Mesothelial cell of epicardium (in vitro differentiated cells): ENCODE results near the gene DCAF8L2. TPM values are rescaled to one million over a fixed set of nuclear protein-coding genes. Genes with fewer than 3 reads are reported as not detected.
A peak's percentile ranks its signal among the peaks of the same experiment; 100 is the strongest.

Experiments used
- DNase-seq, 2 experiments: peaks; one replicate each; pipeline ENCODE4 v3.0.0; 2021; ENCODE audit warnings: low spot score in 2 of 2; ENCODE audit not compliant: unreplicated experiment in 2 of 2
- H3K27ac Mint-ChIP-seq: 2 replicates; pipeline ENCODE4 v1.8.0; 2021; ENCODE audit warnings: mixed read lengths
- H3K27me3 Mint-ChIP-seq: 2 replicates; pipeline ENCODE4 v1.8.0; 2021; ENCODE audit warnings: low read depth, mixed read lengths
- H3K36me3 Mint-ChIP-seq: 2 replicates; pipeline ENCODE4 v1.8.0; 2021; ENCODE audit warnings: mixed read lengths
- H3K4me1 Mint-ChIP-seq: 2 replicates; pipeline ENCODE4 v1.8.0; 2021; ENCODE audit warnings: mixed read lengths
- H3K4me3 Mint-ChIP-seq: 2 replicates; pipeline ENCODE4 v1.8.0; 2021; ENCODE audit warnings: mild to moderate bottlenecking, moderate library complexity, mixed read lengths
- H3K9me3 Mint-ChIP-seq: 2 replicates; pipeline ENCODE4 v1.8.0; 2021; ENCODE audit warnings: mixed read lengths
- total RNA-seq: library from RNA; stranded (reverse); gene quantifications from 3 replicates; pipeline ENCODE4 v1.2.1, GENCODE V29; 2021
- TF ChIP-seq, protein P1 (sequence below): fragments of 200-600 bp; sonication (generic); IDR thresholded peaks from one replicate; pipeline ENCODE4 v1.5.0; 2021; ENCODE audit warnings: antibody characterized with exemption; ENCODE audit not compliant: unreplicated experiment

DCAF8L2 gene
- total RNA-seq, 1 donor from 2014 or later: 0.11 TPM

GRCh38 chrX:27571164-27571563 is 19.0 kb upstream of the DCAF8L2 start:
- peaks cover 1% of the 10 kb centered on the region for H3K36me3 Mint-ChIP-seq
- peaks cover 19% of the 10 kb centered on the region for H3K4me1 Mint-ChIP-seq
- TF ChIP-seq, protein P1, sequence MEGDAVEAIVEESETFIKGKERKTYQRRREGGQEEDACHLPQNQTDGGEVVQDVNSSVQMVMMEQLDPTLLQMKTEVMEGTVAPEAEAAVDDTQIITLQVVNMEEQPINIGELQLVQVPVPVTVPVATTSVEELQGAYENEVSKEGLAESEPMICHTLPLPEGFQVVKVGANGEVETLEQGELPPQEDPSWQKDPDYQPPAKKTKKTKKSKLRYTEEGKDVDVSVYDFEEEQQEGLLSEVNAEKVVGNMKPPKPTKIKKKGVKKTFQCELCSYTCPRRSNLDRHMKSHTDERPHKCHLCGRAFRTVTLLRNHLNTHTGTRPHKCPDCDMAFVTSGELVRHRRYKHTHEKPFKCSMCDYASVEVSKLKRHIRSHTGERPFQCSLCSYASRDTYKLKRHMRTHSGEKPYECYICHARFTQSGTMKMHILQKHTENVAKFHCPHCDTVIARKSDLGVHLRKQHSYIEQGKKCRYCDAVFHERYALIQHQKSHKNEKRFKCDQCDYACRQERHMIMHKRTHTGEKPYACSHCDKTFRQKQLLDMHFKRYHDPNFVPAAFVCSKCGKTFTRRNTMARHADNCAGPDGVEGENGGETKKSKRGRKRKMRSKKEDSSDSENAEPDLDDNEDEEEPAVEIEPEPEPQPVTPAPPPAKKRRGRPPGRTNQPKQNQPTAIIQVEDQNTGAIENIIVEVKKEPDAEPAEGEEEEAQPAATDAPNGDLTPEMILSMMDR: no peak
- H3K27me3 Mint-ChIP-seq: no peaks in the 10 kb centered on the region
- H3K27ac Mint-ChIP-seq: peak overlapping the region; percentile 25
- no peak overlapping the region for H3K4me3 Mint-ChIP-seq
- DNase-seq: no peak
- H3K9me3 Mint-ChIP-seq: peaks cover 44% of the 10 kb centered on the region

DNA sequence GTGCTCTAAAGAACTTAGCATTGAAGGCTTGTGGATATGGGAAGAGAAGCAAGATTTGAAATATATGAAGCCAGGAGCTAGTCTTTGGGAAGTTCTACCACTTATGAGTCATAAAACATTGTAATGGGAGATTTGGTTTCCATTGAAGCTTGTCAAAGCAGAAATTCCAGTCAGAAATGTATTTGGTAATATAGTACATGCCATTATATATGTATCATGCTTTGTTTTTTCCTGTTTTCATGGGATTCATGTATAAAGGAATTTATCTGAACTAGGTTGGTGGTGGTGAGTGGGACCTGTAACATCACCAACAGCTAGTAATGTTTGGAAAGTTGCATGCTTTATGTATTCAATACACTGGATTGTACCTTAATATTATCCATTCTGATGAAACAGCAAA is 14.6 kb upstream of the DCAF8L2 start:
- Mint-ChIP-seq H3K36me3 (peaks cover 4% of the 10 kb centered on the region), H3K4me3 (no peak overlapping the region), H3K4me1 (peaks cover 6% of the 10 kb centered on the region), H3K27ac (no peak overlapping the region), H3K27me3 (no peaks in the 10 kb centered on the region), H3K9me3 (peaks cover 47% of the 10 kb centered on the region)
- DNase-seq: no peak
- TF ChIP-seq, protein P1: no peak

- Mint-ChIP-seq H3K27me3 (no peaks in the 10 kb centered on the region), H3K36me3 (no peaks in the 10 kb centered on the region), H3K27ac (peak overlapping the region; percentile 51), H3K9me3 (peaks cover 50% of the 10 kb centered on the region), H3K4me1 (peaks cover 16% of the 10 kb centered on the region), H3K4me3 (no peak overlapping the region)
- no peak for DNase-seq
- TF ChIP-seq, protein P1: no peak
These were observed 6.2 kb upstream of the DCAF8L2 start for GRCh38 chrX:27583976-27584375.

DNA sequence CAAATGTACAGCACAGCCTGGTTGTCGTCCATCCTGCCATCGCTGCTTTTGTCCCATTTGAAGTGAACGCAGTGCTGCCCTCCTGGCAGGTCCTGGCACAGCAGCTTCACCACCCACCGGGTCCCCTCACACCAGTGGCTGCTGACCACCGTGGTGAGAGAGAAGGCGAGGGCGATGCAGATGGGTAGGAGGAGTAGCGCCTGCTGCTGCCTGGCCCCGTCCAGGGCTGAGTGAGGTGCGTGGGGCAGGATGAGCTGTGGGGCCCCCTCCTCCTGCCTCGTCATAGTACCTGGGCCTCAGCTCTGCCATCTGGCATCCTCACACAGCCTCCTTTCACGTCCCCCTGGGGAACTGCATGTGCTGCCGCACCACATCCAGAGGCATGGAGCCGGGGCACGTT is 1.8 kb downstream of the DCAF8L2 start:
- Mint-ChIP-seq H3K27me3 (no peaks in the 10 kb centered on the region), H3K9me3 (peaks cover 20% of the 10 kb centered on the region), H3K36me3 (no peaks in the 10 kb centered on the region), H3K27ac (no peak overlapping the region), H3K4me1 (peaks cover 4% of the 10 kb centered on the region), H3K4me3 (no peak overlapping the region)
- no peak for DNase-seq
- TF ChIP-seq, protein P1: no peak

DNA sequence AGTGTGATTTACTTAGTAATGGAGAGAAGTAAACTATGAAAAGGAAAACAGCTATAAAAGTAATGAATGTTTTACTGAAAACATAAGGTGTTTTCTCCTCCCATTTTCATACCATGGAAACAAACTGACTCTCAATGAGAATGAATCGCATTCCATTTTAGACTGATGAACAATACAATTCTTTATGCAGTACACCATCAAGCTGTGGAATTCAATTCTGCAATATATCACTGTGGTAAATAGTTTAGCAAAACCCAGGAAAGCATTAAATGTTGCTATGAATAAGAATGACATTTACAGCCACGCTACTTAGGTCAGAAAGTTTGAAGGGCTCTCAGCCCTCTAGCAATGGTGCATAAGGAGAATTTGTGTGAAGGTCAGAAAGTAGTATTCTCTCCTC is 7.4 kb downstream of the DCAF8L2 start:
- no peak for DNase-seq
- Mint-ChIP-seq H3K27me3 (no peaks in the 10 kb centered on the region), H3K4me1 (peaks cover 13% of the 10 kb centered on the region), H3K4me3 (no peak overlapping the region), H3K9me3 (peaks cover 24% of the 10 kb centered on the region), H3K27ac (no peak overlapping the region), H3K36me3 (no peaks in the 10 kb centered on the region)
- TF ChIP-seq, protein P1: no peak

GRCh38 chrX:27598312-27598711 is 8.2 kb downstream of the DCAF8L2 start:
- TF ChIP-seq, protein P1: no peak
- Mint-ChIP-seq H3K4me1 (peaks cover 13% of the 10 kb centered on the region), H3K27ac (peak overlapping the region; percentile 43), H3K9me3 (peaks cover 20% of the 10 kb centered on the region), H3K27me3 (no peaks in the 10 kb centered on the region), H3K4me3 (no peak overlapping the region), H3K36me3 (no peaks in the 10 kb centered on the region)
- DNase-seq: no peak
